ENCODE data around the gene PRDM16. TPM values are rescaled to one million over a fixed set of nuclear protein-coding genes. Genes with fewer than 3 reads are reported as not detected.

The PRDM16 gene
- total RNA-seq, 1 experiment from 2014 or later, result 6.1 TPM

- Histone ChIP-seq H3K4me3 (replicated peaks in 1 of 2; ENCODE audit: low read depth in 1 of 2, low read length in 2 of 2) (no peak overlapping the region), H3K9ac (ENCODE audit: low read length) (no peak overlapping the region), H3K27ac (ENCODE audit: low read depth, low read length) (no peak overlapping the region), H3K9me3 (ENCODE audit: control insufficient read depth in 1 of 2, insufficient read depth in 1 of 2, low read depth in 1 of 2, low read length in 2 of 2) (no peaks in the 10 kb centered on the region), H3K9me2 (ENCODE audit: insufficient read depth) (no peaks in the 10 kb centered on the region), H3K4me1 (ENCODE audit: control insufficient read depth in 1 of 2, insufficient read depth in 2 of 2, low read length in 2 of 2) (peaks cover 3 to 6% of the 10 kb centered on the region in 2 experiments; a peak in 1 of 4 replicates), H3K27me3 (ENCODE audit: insufficient read depth, low read length) (no peaks in the 10 kb centered on the region), H3K4me2 (ENCODE audit: low read length) (no peak overlapping the region), H3K79me2 (ENCODE audit: insufficient read depth, low read length) (no peaks in the 10 kb centered on the region), H2AFZ (ENCODE audit: low read depth, low read length, poor library complexity, severe bottlenecking) (no peak overlapping the region), H3K36me3 (ENCODE audit: control insufficient read depth in 1 of 2, insufficient read depth in 2 of 2, low read length in 2 of 2) (no peaks in the 10 kb centered on the region), H4K20me1 (ENCODE audit: insufficient read depth) (no peaks in the 10 kb centered on the region)
- DNase-seq (ENCODE audit: low read depth, low spot score) (no peak), ATAC-seq (no peak)
- no peak for TF ChIP-seq EZH2 (IDR thresholded peaks at IDR 0.05)
- no peak for TF ChIP-seq SRF (IDR thresholded peaks at IDR 0.05; ENCODE audit: low read depth)
- no peak for TF ChIP-seq POLR2A (IDR thresholded peaks at IDR 0.05; ENCODE audit: borderline replicate concordance, extremely low read depth, insufficient read depth, insufficient read length)
- no peak for TF ChIP-seq ATF3 (IDR thresholded peaks at IDR 0.05)
- TF ChIP-seq SIN3A (IDR thresholded peaks at IDR 0.05; ENCODE audit: low read depth), result no peak
- no peak for TF ChIP-seq SP1 (IDR thresholded peaks at IDR 0.05; ENCODE audit: low read depth)
- no peak for TF ChIP-seq CTCF (IDR thresholded peaks at IDR 0.05 in 2 of 3, conservative IDR thresholded peaks at IDR 0.05 in 1 of 3; ENCODE audit: borderline replicate concordance in 1 of 3, insufficient read depth in 1 of 3, low read depth in 2 of 3, low read length in 2 of 3)
- TF ChIP-seq ZBTB33 (IDR thresholded peaks at IDR 0.05; ENCODE audit: extremely low read depth, insufficient replicate concordance, low read length), result no peak
- no peak for TF ChIP-seq CBX3 (IDR thresholded peaks at IDR 0.05; ENCODE audit: low read depth)
- TF ChIP-seq ELF1 (IDR thresholded peaks at IDR 0.05; ENCODE audit: borderline replicate concordance, low read depth), result no peak
- TF ChIP-seq EZH2phosphoT487 (IDR thresholded peaks at IDR 0.05; ENCODE audit: borderline replicate concordance), result no peak
- no peak for TF ChIP-seq FOSL1 (IDR thresholded peaks at IDR 0.05; ENCODE audit: low read depth)
- no peak for TF ChIP-seq TCF7L2 (IDR thresholded peaks at IDR 0.05; ENCODE audit: borderline replicate concordance, extremely low read depth, insufficient read depth, insufficient read length)
- TF ChIP-seq REST (IDR thresholded peaks at IDR 0.05; ENCODE audit: low read depth), result no peak
- ChIA-PET POLR2A (no interaction called here), CTCF (no interaction called here), RAD21 (ENCODE audit: low non-redundant PET in 1 of 2, low total read pairs in 2 of 2, uncharacterized antibody in 2 of 2, unreplicated experiment in 2 of 2) (no interaction called here)
- BruUV-seq (replicated peaks), result no TSS peak
- intact Hi-C loops (cut with micrococcal nuclease), result no loop called here
These were observed 175.9 kb downstream of the PRDM16 start for GRCh38 chr1:3244927-3245315.
